OCI-LY1 (cell line): ENCODE data around the gene SGMS2.

Experiments used
- CTCF ChIP-seq: fragments of 200-600 bp; sonication (generic), shearing (Covaris generic); IDR thresholded peaks from 2 replicates; pipeline ENCODE4 v1.5.1; 2017; ENCODE audit warnings: mild to moderate bottlenecking, antibody characterized with exemption, low read length, moderate library complexity, mixed read lengths
- EZH2 ChIP-seq: fragments of 200-600 bp; sonication (generic), shearing (Covaris generic); IDR thresholded peaks from 2 replicates; pipeline ENCODE4 v1.8.0; 2017; ENCODE audit warnings: borderline replicate concordance, mixed run types, mild to moderate bottlenecking, antibody characterized with exemption, low read length, moderate library complexity, mixed read lengths

GRCh38 chr4:107815158-107815557 is 9.6 kb upstream of the SGMS2 start:
- TF ChIP-seq CTCF (no peak), EZH2 (no peak)
